Measurements from ENCODE around the gene ZCCHC4.

DNA sequence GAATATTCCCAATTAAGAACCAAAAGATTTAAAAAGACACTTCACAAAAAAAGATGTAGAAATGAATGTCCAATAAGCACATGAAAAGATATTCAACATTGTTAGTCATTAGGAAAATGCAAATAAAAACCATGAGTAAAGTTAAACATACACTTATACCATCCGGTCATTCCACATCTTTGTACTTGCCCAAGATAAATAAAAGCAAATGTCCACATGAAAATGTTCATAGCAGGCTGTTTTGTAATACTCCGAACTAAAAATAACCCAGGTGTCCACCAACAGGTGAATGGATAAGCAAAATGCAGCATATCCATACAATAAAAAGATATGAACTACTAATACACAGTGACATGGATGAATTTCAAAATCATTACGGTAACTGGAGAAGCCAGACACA is 28.6 kb upstream of the ZCCHC4 start:
- TF ChIP-seq CTCF (IDR thresholded peaks at IDR 0.05) (no peak), POLR2A (IDR thresholded peaks at IDR 0.05) (no peak)

Measured in stomach (tissue), 4 donors.